ENCODE data around the gene DDAH1.
"Not testable (repeated sequence)": the region's sequence is repeated elsewhere in the genome, so short reads cannot be mapped to it uniquely, and the experiment has no call there.

Gene DDAH1

GRCh38 chr1:85470130-85470529 is 5.2 kb upstream of the DDAH1 start:
- not testable (repeated sequence) for DNase-seq (ENCODE audit: low read depth in 2 of 2)

- DNase-seq (ENCODE audit: low read depth in 2 of 2): no peak
These were observed 3.1 kb upstream of the DDAH1 start for GRCh38 chr1:85467929-85468540.

- no peak for DNase-seq (ENCODE audit: low read depth in 2 of 2)
These were observed 2.1 kb upstream of the DDAH1 start for GRCh38 chr1:85467036-85467435.

- DNase-seq (ENCODE audit: low read depth in 2 of 2): no peak
These were observed 801 bp upstream of the DDAH1 start for GRCh38 chr1:85465786-85466134.

- no peak for DNase-seq (ENCODE audit: low read depth in 2 of 2)
These were observed 361 bp downstream of the DDAH1 start for GRCh38 chr1:85464497-85465098.

GRCh38 chr1:85463731-85464496 is 1.0 kb downstream of the DDAH1 start:
- no peak for DNase-seq (ENCODE audit: low read depth in 2 of 2)

GRCh38 chr1:85462931-85463649 is 1.9 kb downstream of the DDAH1 start:
- DNase-seq (ENCODE audit: low read depth in 2 of 2): no peak

- DNase-seq (ENCODE audit: low read depth in 2 of 2): no peak
These were observed 3.6 kb downstream of the DDAH1 start for GRCh38 chr1:85461216-85461918.

- DNase-seq (ENCODE audit: low read depth in 2 of 2): no peak
These were observed 4.3 kb downstream of the DDAH1 start for GRCh38 chr1:85460555-85461088.

GRCh38 chr1:85459290-85459689 is 5.7 kb downstream of the DDAH1 start:
- no peak for DNase-seq (ENCODE audit: low read depth in 2 of 2)

GRCh38 chr1:85454214-85454613 is 10.7 kb downstream of the DDAH1 start:
- DNase-seq (ENCODE audit: low read depth in 2 of 2): no peak

GRCh38 chr1:85453640-85454194 is 11.2 kb downstream of the DDAH1 start:
- no peak for DNase-seq (ENCODE audit: low read depth in 2 of 2)

GRCh38 chr1:85452948-85453347 is 12.0 kb downstream of the DDAH1 start:
- DNase-seq (ENCODE audit: low read depth in 2 of 2): no peak

GRCh38 chr1:85451236-85451830 is 13.6 kb downstream of the DDAH1 start:
- DNase-seq (ENCODE audit: low read depth in 2 of 2): no peak

- DNase-seq (ENCODE audit: low read depth in 2 of 2): no peak
These were observed 14.1 kb downstream of the DDAH1 start for GRCh38 chr1:85450832-85451231.

- DNase-seq (ENCODE audit: low read depth in 2 of 2): no peak
These were observed 15.6 kb downstream of the DDAH1 start for GRCh38 chr1:85449356-85449755.

- DNase-seq (ENCODE audit: low read depth in 2 of 2): no peak
These were observed 16.6 kb downstream of the DDAH1 start for GRCh38 chr1:85448358-85448757.

GRCh38 chr1:85447006-85447943 is 17.7 kb downstream of the DDAH1 start:
- DNase-seq (ENCODE audit: low read depth in 2 of 2): no peak

GRCh38 chr1:85445906-85446305 is 19.1 kb downstream of the DDAH1 start:
- no peak for DNase-seq (ENCODE audit: low read depth in 2 of 2)

- DNase-seq (ENCODE audit: low read depth in 2 of 2): no peak
These were observed 20.6 kb downstream of the DDAH1 start for GRCh38 chr1:85444381-85444780.
